HG03108 (cell line): Measurements from ENCODE around the gene KTN1.

Source experiments
- ATAC-seq: cut with Tn5 transposase; IDR thresholded peaks from one replicate; pipeline ENCODE4 v1.9.1; 2021; ENCODE audit warnings: moderate library complexity; ENCODE audit not compliant: unreplicated experiment

KTN1 gene

DNA sequence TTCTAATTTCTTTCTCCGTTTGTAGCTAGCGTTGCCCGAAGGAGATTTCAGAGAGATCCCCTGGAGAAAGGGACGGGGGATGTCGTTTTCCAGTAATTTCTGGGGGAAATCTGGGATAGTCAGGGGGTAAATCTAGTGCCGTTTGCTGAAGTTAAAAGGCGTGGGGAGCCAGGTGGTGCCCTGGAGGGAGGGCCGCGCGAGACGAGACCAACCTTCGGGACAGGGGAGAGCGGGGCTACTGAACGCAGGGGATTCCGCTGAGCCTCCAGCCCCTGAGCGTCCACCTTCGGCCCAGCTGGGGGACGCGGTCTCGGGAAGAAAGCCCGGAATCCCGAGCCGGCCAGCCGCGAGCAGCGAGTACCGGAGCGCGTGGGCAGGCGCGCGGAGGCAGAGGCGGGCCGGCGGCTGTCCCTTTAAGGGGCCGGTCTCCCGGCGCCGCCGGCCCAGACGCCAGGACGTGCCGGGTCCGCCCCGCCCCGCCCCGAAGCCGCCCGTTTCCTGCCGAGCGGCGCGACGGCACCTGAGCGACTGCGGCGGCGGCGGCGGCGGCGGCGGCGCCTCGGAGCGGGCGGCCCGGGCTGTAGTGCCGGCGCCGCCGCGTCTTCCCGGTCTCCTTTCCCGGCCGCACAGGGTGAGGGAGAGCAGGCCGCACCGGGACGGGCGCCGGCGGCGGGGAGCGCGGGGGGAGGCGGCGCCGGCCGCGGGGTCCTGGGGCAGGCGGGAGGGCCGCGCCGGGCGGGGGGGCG, at the start of gene KTN1:
Gene KTN1, plus strand, starts transcription at position 484 of the 746 bp plus-strand sequence. CDS start 31,842 bp downstream, outside the sequence.
- ATAC-seq: peak; percentile 78

GRCh38 chr14:55530464-55530863, 49.5 kb upstream of the KTN1 start:
- ATAC-seq: no peak

DNA sequence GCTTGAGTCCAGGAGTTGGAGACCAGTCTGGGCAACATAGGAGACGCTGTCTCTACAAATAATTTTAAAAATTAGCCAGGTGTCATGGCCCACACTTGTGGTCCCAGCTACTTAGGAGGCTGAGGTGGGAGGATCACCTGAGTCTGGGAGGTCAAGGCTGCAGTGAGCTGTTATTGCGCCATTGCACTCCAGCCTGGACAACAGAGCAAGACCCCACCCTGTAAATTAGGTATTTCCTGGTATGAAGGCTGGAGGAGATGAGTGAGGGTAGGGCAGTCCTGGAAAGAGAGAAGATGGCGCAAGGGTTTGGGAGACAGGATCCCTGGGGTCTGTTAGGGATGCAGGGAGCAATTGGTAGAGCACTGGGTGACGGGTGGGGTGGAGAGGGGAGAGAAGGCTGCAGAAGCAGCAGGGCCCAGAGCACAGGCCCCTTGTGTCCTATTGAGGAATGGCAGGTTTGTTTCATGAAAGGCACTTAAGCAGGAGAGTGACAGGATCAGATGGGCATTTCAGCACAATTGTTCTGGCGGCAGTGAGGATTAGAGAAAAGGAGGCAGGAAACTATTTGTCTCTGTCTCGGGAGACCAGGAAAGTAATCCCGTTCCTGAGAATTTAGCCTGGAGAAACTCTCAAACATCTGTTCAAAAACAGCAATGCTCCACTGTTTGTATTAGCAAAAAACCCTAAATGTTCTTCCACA, 47.2 kb upstream of the KTN1 start:
- ATAC-seq: no peak

- ATAC-seq: no peak
Observed at GRCh38 chr14:55533960-55534359, 46.0 kb upstream of the KTN1 start.

DNA sequence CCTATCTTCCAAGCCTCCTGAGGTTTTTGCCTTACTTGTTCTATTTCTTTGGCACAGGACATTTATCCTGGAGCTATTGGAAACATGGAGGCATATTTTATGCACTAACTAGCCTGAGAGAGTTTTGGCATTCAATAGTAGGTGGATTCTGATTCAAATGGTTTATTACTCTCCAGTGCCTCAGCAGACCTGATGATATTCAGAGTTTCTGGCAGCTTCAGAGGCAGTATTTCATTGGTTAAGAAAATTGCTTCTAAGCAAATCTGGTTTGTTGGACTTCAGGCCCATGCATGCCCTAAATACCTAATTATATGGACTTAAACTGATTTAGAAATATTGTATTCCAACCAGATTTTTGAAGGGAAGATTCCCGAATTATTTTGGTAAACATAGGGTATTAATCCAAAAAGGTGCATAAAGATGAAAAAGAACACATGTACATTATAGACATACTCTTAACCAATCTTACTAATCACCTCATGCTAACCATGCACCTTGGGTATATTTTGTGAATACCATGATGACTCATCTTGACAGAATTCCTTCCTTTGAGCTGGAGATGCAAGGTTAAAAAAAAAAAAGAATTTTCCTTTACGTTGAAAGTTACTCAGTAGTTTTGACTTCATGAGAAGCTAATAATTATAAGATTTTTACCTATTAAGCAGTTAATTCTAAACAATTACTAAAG, 44.3 kb upstream of the KTN1 start:
- no peak for ATAC-seq

GRCh38 chr14:55536204-55536708, 43.8 kb upstream of the KTN1 start:
- no peak for ATAC-seq

GRCh38 chr14:55537782-55538181, 42.2 kb upstream of the KTN1 start:
- no peak for ATAC-seq

GRCh38 chr14:55539975-55540374, 40.0 kb upstream of the KTN1 start:
- no peak for ATAC-seq

GRCh38 chr14:55540847-55541773, 38.9 kb upstream of the KTN1 start:
- ATAC-seq: no peak

GRCh38 chr14:55545779-55546178, 34.2 kb upstream of the KTN1 start:
- ATAC-seq: peak; percentile 14

- ATAC-seq: peak; percentile 55
Observed at GRCh38 chr14:55546212-55546874, 33.7 kb upstream of the KTN1 start.

GRCh38 chr14:55547650-55548315, 32.2 kb upstream of the KTN1 start:
- peak; percentile 36 for ATAC-seq

- no peak for ATAC-seq
Observed at GRCh38 chr14:55553791-55554190, 26.2 kb upstream of the KTN1 start.

GRCh38 chr14:55556929-55557623, 22.9 kb upstream of the KTN1 start:
- ATAC-seq: no peak

DNA sequence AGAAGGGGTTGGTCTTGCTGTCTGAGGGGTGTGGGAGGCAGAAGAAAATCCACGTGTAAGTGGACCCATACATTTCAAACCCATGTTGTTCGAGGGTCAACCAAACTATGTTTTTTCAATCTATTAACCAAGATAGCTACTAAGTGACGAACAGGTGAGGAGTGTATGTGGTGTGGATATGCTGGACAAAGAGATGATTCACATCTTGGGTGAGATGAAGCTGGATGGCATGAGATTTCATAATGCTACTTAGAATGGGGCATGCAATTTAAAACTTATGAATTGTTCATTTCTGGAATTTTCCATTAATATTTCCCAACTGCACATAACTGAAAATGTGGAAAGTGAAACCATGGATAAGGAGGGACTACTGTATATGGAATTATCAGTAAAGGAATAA, 17.9 kb upstream of the KTN1 start:
- no peak for ATAC-seq

DNA sequence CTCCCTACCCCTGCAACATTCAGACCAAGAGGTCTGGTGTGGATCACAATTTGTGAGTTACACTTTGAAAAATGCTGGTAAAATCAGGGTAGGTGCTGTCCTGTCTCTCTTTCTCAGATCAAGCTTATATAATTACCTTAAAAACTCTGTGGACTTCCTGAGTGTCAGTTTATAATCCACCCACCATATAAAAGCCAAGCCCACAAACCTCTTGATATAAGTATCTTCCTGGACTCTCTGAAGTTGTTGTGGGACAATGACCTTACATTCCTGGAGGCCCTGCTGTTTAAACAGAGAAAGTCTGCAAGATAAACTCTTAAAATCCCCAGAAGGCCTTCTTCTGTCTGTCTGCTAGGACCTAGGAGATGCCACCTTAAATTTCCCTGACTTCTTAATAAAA, 11.4 kb upstream of the KTN1 start:
- ATAC-seq: no peak

- no peak for ATAC-seq
Observed at GRCh38 chr14:55571125-55571889, 8.7 kb upstream of the KTN1 start.

DNA sequence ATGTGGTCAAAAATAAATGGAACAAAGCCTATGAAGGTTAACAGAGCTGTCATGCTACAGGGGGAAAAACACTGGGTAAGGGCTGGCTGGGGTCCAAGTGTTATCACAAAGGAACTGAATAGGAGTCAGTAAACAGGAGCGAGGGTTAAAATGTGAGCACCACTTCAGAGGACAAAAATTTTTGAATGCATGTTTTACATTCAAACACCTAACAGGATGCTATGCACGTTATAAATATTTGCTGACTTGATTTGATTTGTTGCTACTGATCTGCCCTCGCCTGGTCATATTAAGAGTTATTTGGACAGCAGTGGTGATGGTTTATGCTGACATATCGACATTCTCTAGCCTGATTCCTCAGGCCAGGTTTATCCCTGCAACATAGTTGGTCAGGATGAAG, 7.4 kb upstream of the KTN1 start:
- no peak for ATAC-seq
